GM12872 (cell line): ENCODE results near the gene GABRG3.

Experiments used
- TF ChIP-seq, protein P1 (sequence below): IDR thresholded peaks from 3 replicates; pipeline ENCODE4 v1.5.1; 2011; ENCODE audit warnings: low read depth, mild to moderate bottlenecking, low read length, moderate library complexity; ENCODE audit not compliant: insufficient read depth

GABRG3 gene

GRCh38 chr15:27137127-27137526 is 166.1 kb downstream of the GABRG3 start:
- TF ChIP-seq, protein P1, sequence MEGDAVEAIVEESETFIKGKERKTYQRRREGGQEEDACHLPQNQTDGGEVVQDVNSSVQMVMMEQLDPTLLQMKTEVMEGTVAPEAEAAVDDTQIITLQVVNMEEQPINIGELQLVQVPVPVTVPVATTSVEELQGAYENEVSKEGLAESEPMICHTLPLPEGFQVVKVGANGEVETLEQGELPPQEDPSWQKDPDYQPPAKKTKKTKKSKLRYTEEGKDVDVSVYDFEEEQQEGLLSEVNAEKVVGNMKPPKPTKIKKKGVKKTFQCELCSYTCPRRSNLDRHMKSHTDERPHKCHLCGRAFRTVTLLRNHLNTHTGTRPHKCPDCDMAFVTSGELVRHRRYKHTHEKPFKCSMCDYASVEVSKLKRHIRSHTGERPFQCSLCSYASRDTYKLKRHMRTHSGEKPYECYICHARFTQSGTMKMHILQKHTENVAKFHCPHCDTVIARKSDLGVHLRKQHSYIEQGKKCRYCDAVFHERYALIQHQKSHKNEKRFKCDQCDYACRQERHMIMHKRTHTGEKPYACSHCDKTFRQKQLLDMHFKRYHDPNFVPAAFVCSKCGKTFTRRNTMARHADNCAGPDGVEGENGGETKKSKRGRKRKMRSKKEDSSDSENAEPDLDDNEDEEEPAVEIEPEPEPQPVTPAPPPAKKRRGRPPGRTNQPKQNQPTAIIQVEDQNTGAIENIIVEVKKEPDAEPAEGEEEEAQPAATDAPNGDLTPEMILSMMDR: no peak

DNA sequence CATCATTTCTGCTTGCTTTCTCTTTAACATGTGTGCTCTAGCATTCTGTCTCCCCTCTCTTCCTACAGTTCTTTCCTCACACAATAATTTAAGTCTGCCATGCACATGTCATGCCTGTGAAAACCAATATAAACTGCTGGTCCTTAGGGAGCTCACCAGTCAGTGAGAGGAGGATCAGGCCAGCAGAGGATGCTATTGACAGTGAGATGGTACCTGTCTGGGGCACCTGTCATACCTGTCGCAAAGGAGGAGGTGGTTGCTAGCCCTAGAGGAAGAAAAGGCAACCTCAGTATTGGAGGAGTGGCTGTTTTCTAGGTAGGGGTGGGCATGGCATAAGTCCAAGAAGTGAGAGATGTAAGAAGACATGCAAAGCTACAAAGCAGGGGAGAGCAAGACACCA is 194.6 kb downstream of the GABRG3 start:
- TF ChIP-seq, protein P1: no peak

DNA sequence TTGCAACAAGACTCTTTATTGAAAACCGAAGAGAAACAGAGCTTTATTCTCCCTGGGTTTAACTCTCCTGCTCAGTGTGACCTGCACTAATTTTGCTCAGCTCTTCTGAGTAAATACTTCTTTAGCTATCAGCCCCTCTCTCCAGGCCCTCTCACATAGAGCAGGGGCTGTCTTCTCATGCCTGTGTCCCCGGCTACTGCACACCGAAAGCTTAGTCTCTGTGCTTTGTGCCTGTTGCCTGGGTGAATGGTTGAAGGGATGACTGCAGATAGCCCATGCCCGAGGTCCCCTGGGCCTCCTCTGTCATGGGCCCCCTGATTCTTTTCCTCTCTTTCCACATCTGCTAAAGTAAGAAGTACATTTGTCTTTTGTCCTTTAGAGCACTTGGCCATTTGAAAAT is 195.9 kb downstream of the GABRG3 start:
- TF ChIP-seq, protein P1: no peak

GRCh38 chr15:27167738-27168137 is 196.8 kb downstream of the GABRG3 start:
- TF ChIP-seq, protein P1: no peak

DNA sequence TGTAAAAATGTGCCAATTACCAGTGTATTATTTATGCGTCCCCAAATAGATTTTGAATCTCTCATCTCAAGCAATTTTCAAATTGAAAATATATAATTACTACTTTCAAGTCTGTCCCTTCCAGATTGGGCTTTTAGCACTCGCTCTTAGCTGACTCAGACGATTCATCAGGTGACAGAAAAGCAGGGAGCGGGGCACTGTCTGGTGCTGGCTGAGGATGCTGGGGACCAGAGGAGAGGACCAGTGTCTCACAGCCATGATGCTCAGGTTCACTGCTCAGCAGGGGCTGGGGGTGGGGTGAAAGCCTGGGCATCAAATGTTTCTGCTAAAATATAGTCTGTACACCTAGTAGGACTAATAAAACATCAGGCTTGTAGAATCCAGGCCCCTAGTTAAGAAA is 199.9 kb downstream of the GABRG3 start:
- TF ChIP-seq, protein P1: no peak

- TF ChIP-seq, protein P1: no peak
These were observed 201.8 kb downstream of the GABRG3 start for GRCh38 chr15:27172821-27173220.

DNA sequence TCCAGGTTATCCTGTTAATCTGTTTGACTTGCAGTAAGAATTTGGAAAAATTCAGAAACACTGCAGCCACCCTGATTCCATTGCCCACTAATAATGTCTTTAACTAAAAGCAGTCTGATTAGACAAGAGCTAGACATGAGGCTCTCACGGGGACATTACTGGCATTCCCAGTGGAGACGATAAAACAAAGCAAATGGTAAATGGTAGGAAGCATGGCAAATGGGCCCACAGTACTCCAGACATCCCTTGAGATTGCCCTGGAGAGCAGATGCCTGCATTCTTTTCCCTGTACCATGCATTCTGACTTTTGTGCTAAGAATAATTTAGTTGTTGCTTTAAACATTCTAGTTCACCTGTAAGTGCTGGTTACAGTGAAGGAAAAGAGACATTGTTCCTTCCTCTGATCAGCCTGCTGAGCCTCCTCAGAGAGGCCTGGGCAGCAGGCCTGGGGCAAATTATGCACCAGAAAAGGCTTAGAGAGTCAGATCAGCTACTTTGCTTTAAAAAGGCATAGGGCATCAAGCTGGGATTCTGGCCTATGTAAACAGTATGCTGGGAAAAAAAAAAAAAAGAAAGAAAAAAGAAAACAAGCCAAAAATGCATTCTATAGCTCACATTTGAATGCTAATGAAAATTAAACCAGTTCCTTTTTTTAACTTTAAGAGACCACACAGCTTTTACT is 204.6 kb downstream of the GABRG3 start:
- TF ChIP-seq, protein P1: no peak
